ENCODE measurements around the gene SEPTIN2.

GRCh38 chr2:241372361-241372992 is 56.8 kb downstream of the SEPTIN2 start:
- TF ChIP-seq CTCF (IDR thresholded peaks at IDR 0.05) (no peak), POLR2A (IDR thresholded peaks at IDR 0.05) (no peak), POLR2AphosphoS5 (IDR thresholded peaks at IDR 0.05) (no peak)
